Endodermal cell (in vitro differentiated cells): ENCODE results near the gene WBP4. TPM values are rescaled to one million over a fixed set of nuclear protein-coding genes. Genes with fewer than 3 reads are reported as not detected.

Experiments
- DNase-seq: peaks from one replicate; pipeline ENCODE4 v3.0.0-alpha.2; 2017
- H3K27ac ChIP-seq: 2 replicates; pipeline ENCODE4 v1.5.1; 2013; ENCODE audit warnings: mild to moderate bottlenecking, low read depth, low read length, moderate library complexity
- H3K27me3 ChIP-seq: 2 replicates; pipeline ENCODE4 v1.6.1; 2013; ENCODE audit warnings: mild to moderate bottlenecking, low read length, moderate library complexity; ENCODE audit not compliant: insufficient read depth, control insufficient read depth, poor library complexity, severe bottlenecking
- H3K36me3 ChIP-seq: 2 replicates; pipeline ENCODE4 v1.7.0; 2013; ENCODE audit warnings: mild to moderate bottlenecking, low read length, moderate library complexity; ENCODE audit not compliant: control insufficient read depth, insufficient read depth
- H3K4me1 ChIP-seq: one replicate; pipeline ENCODE4 v1.7.0; 2013; ENCODE audit warnings: low read length; ENCODE audit not compliant: control insufficient read depth, insufficient read depth
- H3K4me3 ChIP-seq: 2 replicates; pipeline ENCODE4 v1.5.1; 2013; ENCODE audit warnings: mild to moderate bottlenecking, low read length, moderate library complexity
- H3K9ac ChIP-seq: 2 replicates; pipeline ENCODE4 v1.6.1; 2013; ENCODE audit warnings: mild to moderate bottlenecking, low read length, moderate library complexity; ENCODE audit not compliant: poor library complexity, severe bottlenecking; ENCODE audit errors: extremely low read depth
- H3K9me3 ChIP-seq: 2 replicates; pipeline ENCODE4 v1.6.1; 2013; ENCODE audit warnings: mild to moderate bottlenecking, low read length, moderate library complexity; ENCODE audit not compliant: control insufficient read depth
- H3K27ac Mint-ChIP-seq: 2 replicates; pipeline ENCODE4 v1.8.0; 2020; ENCODE audit warnings: mixed read lengths
- H3K27me3 Mint-ChIP-seq: 2 replicates; pipeline ENCODE4 v1.8.0; 2021; ENCODE audit warnings: mild to moderate bottlenecking, mixed read lengths; ENCODE audit not compliant: insufficient read depth
- H3K36me3 Mint-ChIP-seq: 2 replicates; pipeline ENCODE4 v1.8.0; 2020; ENCODE audit warnings: low read depth, mixed read lengths
- H3K4me1 Mint-ChIP-seq: 2 replicates; pipeline ENCODE4 v1.8.0; 2020; ENCODE audit warnings: mixed read lengths
- H3K4me3 Mint-ChIP-seq: 2 replicates; pipeline ENCODE4 v1.8.0; 2020; ENCODE audit warnings: mild to moderate bottlenecking, moderate library complexity, mixed read lengths
- H3K9me3 Mint-ChIP-seq: 2 replicates; pipeline ENCODE4 v1.8.0; 2020; ENCODE audit warnings: mild to moderate bottlenecking, mixed read lengths
- CTCF ChIP-seq: fragments of 200-600 bp; sonication (generic); conservative IDR thresholded peaks from 2 replicates; pipeline ENCODE4 v1.5.0; 2021; ENCODE audit warnings: antibody characterized with exemption, mild to moderate bottlenecking
- WGBS, 2 experiments: methylation state at CpG; one replicate each; pipeline versions ENCODE4 v1.1.5 to v1.1.7; 2013; ENCODE audit warnings: missing lambda C conversion rate in 2 of 2, mixed read lengths in 1 of 2; ENCODE audit not compliant: insufficient coverage in 1 of 2, insufficient read length in 1 of 2; 5-methylcytosine and 5-hydroxymethylcytosine counted together
- microRNA-seq: library from miRNA; unstranded; fragments of <30 nt; microRNA quantifications from one replicate; pipeline ENCODE4 v1.2.0, GENCODE V29; 2020; ENCODE audit warnings: borderline microRNAs expressed
- total RNA-seq, 2 donors: library from RNA; stranded (reverse); fragmentation: NEBNext Ultra II Directional in 1 of 2; extraction: Animal tissue kit (Norgen Biotek cat#: 25700) in 1 of 2; gene quantifications; 2 replicates in 1 of 2; 3 replicates in 1 of 2; pipeline ENCODE4 v1.2.1, GENCODE V29; 2021

WBP4 gene
- total RNA-seq, 2 donors from 2014 or later, result 8.9 to 15.2 TPM

GRCh38 chr13:41132512-41133152, 71.3 kb downstream of the WBP4 start, which contains the start of gene KBTBD6:
TSS of gene KBTBD6 (minus strand) at chr13:41132802. CDS start at chr13:41132511, 291 bp downstream.
- no peak for TF ChIP-seq CTCF
- Histone ChIP-seq H3K4me3 (peak within 1 kb of the TSS; percentile 90), H3K4me1 (no peaks in the 10 kb centered on the region), H3K9me3 (no peaks in the 10 kb centered on the region), H3K27ac (no peak within 1 kb of the TSS), H3K9ac (peak within 1 kb of the TSS; percentile 93), H3K27me3 (no peaks in the 10 kb centered on the region), H3K36me3 (peaks cover 5% of the 10 kb centered on the region)
- peak within 1 kb of the TSS; percentile 99 for H3K27ac Mint-ChIP-seq
- H3K36me3 Mint-ChIP-seq, result peaks cover 13% of the 10 kb centered on the region
- WGBS, 2 experiments, result 0% methylated on average over 7 to 45 of the region's 45 CpGs
- peak; percentile 99 for DNase-seq
- H3K4me3 Mint-ChIP-seq, result peak within 1 kb of the TSS; percentile 94
- peaks cover 22% of the 10 kb centered on the region for H3K4me1 Mint-ChIP-seq
- H3K27me3 Mint-ChIP-seq, result no peaks in the 10 kb centered on the region
- no peaks in the 10 kb centered on the region for H3K9me3 Mint-ChIP-seq

Small RNA genes lying within 50 kb of the gene (microRNA-seq; reads per million reads assigned to microRNA genes)
- gene MIR3168, result not detected

Other genes with a start within 250 kb of the WBP4 start
- gene ELF1, start 42.2 kb upstream of the WBP4 start, total RNA-seq, result 10 to 100 TPM; 36.0 to 44.1 TPM
- gene KBTBD6, start 71.3 kb downstream of the WBP4 start, total RNA-seq, result 10 to 100 TPM in 1 of 2 donors, 1 to 10 TPM in 1; 8.5 to 10.2 TPM
- gene KBTBD7, start 133.1 kb downstream of the WBP4 start, total RNA-seq, result 10 to 100 TPM; 11.7 to 15.9 TPM
- gene MTRF1, start 202.1 kb downstream of the WBP4 start, total RNA-seq, result 10 to 100 TPM; 15.0 to 15.4 TPM
- gene NAA16, start 249.8 kb downstream of the WBP4 start, total RNA-seq, result 10 to 100 TPM; 29.3 to 30.9 TPM